ENCODE results near the gene MDM2.

DNA sequence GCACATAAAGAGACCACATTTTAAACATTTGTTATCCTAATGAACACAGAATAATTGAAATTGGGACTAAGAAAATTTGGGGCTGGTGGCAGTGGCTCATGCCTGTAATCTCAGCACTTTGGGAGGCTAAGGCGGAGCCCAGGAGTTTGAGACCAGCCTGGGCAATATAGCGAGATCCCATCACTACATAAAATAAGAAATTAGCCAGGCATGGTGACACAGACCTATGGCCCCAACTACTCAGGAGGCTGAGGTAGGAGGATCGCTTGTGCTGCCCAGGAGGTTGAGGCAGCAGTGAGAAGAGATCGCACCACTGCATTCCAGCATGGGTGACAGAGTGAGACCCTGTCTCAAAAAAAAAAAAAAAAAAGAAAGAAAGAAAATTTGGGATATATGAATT is 65.3 kb downstream of the MDM2 start:
- TF ChIP-seq, protein P1, sequence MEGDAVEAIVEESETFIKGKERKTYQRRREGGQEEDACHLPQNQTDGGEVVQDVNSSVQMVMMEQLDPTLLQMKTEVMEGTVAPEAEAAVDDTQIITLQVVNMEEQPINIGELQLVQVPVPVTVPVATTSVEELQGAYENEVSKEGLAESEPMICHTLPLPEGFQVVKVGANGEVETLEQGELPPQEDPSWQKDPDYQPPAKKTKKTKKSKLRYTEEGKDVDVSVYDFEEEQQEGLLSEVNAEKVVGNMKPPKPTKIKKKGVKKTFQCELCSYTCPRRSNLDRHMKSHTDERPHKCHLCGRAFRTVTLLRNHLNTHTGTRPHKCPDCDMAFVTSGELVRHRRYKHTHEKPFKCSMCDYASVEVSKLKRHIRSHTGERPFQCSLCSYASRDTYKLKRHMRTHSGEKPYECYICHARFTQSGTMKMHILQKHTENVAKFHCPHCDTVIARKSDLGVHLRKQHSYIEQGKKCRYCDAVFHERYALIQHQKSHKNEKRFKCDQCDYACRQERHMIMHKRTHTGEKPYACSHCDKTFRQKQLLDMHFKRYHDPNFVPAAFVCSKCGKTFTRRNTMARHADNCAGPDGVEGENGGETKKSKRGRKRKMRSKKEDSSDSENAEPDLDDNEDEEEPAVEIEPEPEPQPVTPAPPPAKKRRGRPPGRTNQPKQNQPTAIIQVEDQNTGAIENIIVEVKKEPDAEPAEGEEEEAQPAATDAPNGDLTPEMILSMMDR (IDR thresholded peaks at IDR 0.05): no peak
- no peak for TF ChIP-seq POLR2A (IDR thresholded peaks at IDR 0.05)
